Jurkat, Clone E6-1 (cell line): ENCODE data around the gene BARX1.
"Not testable (repeated sequence)": the region's sequence is repeated elsewhere in the genome, so short reads cannot be mapped to it uniquely, and the experiment has no call there.

Experiments used
- DNase-seq: peaks from one replicate; pipeline ENCODE4 v3.0.0-alpha.2; 2011; ENCODE audit warnings: low read depth, low spot score
- H3K4me3 ChIP-seq: 2 replicates; pipeline ENCODE4 v1.5.1; 2011; ENCODE audit warnings: mild to moderate bottlenecking, low read length, control low read depth, moderate library complexity

BARX1 gene

DNA sequence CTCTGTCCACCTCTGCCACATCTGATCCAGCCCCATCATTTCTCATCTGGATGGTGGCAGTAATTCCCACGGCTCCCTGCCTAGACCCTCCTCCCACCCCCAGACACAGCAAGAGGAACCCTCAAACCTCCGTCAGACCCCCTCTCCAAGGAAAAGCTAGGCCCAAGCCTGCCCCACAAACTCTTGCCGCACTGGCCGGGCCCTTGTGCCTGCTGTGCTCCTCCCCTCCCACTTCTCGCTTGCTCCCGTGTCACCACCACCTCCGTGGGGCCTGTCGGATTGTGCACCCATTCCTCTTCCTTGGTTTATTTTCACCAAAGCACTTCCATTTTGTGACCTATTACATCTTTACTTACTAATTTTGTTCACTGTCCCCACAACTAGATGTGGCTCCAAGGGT lies 14.2 kb downstream of the BARX1 start:
- no peak for DNase-seq
- no peak overlapping the region for H3K4me3 ChIP-seq

DNA sequence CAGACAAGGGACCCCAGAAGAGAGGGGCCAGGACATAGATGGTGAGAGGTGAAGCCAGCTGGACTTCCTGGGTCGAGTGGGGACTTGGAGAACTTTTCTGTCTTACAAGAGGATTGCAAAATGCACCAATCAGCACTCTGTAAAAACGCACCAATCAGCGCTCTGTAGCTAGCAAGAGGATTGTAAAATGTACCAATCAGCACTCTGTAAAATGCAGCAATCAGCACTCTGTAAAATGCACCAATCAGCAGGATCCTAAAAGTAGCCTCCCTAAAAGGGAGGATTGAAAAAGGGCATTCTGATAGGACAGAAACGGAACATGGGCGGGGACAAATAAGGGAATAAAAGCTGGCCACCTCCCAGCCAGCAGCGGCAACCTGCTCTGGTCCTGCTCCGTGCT lies 15.6 kb downstream of the BARX1 start:
- not testable (repeated sequence) for H3K4me3 ChIP-seq, DNase-seq

DNA sequence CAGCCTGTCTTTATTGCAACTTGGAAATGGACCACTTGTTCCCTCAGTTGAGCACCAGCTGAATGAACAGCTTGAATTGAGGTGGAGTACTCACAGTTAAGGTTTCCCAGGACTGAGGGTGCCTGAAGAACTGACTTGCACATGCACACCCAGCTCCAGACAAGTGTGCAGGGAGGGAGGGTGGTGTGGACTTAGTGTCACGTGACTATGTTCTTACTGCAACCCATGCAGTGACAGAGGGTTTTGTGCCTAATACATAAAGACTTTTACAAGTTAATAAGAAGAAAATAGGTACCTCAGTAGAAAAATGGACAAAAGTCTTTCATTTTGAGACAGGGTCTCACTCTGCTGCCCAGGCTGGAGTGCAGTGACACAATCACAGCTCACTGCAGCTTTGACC lies 18.0 kb downstream of the BARX1 start:
- H3K4me3 ChIP-seq: no peak overlapping the region
- DNase-seq: no peak

DNA sequence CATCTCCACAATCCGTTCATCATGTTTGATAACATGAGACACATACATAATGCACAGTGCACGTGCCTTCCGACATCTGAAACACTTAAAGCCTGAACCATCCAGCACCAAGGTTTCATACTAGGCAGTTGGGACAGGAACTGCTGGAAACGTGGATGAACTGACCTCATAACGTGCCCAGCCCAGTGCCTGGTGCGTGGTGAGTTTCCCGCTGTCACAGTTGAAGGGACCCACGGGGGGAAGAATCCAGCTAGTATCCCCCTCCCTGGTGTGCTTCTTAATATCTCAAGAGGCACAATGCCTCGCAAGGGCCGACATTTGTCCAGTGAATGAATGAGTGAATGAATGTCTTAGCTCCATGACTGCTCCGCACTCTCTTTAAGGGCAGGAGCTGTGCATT lies 23.2 kb downstream of the BARX1 start:
- DNase-seq: no peak
- H3K4me3 ChIP-seq: no peak overlapping the region

DNA sequence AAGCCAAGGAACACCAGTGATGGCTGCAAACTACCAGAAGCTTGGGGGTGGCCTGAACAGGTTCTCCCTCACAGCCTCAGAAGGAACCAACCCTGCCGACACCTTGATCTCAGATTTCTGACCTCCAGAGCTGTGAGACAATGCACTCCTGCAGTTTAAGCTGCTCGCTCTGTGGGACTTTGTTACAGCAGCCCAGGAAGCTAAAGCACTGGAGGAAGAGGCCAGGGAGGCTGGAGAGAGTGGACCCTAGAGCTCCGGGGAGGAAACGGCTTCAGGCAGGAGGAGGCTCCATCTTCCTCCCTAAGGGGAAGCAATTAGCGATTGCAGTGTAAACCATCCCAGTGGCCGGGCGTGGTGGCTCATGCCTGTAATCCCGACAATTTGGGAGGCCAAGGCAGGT lies 25.1 kb downstream of the BARX1 start:
- H3K4me3 ChIP-seq: no peak overlapping the region
- no peak for DNase-seq

DNA sequence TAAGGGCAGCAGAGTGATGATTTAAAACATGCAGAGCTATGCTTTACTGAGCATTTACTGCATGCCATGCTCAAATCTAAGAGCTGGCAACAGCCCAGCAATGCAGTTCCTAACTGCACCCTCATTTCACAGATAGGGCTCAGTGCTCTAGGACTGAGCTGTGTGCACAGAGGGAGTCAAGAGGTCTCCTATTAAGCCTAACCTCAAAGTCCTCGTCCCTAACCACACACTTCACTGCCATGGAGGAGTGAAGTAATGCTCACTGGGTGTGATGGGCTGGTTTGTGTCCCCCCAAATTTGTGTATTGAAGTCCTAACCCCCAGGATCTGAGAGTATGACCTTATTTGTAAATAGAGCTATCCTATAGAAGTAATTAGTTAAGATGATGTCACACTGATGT lies 25.9 kb downstream of the BARX1 start:
- DNase-seq: no peak
- no peak overlapping the region for H3K4me3 ChIP-seq

DNA sequence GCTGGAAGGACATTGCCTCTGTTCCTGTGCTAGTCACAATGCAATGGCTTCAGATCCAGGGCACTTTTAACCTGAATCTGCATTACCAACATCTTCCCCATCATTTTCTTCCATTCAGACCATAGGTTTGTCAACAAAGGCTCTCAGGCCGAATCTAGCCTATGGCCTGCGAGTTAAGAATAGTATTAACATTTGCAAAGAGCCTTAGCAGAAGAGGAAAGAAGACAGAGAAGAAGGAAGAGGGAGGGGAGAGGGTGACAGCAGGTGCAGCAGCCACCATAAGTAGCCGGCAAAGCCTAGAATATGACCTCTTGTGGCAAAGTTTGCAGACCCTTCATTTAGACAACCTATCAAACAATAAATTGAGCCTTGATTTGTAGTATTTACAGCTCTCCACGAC lies 32.6 kb downstream of the BARX1 start:
- DNase-seq: no peak
- H3K4me3 ChIP-seq: no peak overlapping the region

DNA sequence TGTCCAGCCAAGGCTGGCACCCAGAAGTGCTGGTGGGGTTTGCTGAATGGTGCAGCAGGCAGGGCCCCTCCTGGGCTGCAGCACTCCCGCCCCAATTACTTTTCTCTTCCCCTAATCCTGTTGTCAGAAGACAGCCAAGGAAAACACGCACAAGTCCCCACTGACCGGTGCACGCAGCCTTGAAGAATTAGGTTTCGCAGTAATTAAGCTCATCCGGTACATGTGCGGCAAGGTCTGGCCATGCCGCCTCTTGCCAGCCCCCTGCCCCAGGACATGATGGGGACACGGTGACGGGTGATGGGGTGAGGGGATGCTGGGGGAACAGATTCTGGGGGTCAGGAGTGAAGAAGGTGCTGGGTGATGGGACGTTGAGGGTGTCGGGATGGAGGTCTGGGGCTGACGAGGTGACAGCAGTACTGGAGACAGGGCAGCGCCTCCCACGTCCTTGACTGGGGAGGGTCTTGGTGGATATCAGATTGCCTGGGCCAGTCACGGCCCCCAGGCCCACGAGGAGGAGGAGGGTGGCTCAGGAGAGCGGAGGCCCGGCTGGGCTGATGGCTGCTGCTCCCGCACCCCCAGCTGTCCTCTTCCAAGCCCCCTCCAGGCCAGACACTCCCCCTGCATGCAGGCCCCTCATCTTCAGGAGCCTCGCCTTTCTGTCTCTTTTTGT lies 34.9 kb downstream of the BARX1 start:
- no peak for DNase-seq
- H3K4me3 ChIP-seq: no peak overlapping the region

DNA sequence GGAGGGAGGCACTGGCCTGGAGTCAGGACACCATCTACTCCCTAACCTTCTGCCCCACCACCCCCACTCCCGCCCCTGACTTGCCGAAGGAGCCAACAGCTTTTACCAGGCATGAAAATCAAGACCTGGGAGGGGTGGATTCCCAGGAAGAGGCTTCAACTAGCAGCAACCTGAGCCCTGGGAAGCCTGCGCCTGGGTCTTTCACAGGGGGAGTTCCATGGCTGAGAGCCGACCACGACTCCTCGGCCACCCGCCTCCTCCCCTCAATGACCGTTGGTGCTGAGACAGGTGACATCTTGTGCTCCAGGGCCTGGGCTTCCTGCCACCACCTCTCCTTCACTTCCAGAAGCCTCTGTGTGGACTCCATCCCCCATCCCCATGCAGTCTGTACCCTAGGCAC lies 37.1 kb downstream of the BARX1 start:
- DNase-seq: no peak

DNA sequence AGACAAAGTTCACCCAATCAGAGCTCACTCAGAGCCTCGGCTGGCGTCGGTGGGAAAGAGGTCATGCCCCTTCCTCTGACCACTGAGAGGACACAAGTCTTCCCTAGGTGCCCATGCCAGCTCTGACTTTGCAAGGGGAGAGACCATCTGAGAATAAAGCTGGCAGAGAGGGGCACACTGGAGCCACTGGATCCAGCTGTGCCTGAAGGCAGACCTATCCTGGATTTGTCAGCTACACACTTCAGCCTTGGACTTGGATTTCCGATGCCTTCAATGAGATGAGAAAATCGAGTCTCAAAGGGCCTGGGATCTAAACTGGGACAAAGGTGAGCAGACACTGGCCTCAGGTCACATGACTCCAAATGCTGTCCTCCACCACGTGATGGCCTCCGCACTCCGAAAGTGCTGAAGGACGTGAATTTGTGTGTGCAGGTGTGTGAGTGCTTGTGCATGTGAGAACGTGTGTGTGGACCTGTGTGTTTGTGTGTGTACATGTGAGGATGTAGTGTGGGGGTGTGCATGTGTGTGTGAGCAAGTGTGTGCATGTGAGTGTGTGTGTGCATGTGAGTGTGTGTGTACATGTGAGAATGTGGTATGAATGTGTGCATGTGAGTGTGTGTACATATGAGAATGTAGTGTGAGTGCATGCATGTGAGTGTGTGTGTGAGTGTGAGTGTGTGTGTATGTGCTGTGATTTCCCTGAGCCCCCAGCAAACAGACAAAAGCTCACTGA lies 37.9 kb downstream of the BARX1 start:
- no peak overlapping the region for H3K4me3 ChIP-seq
- no peak for DNase-seq

More for the DNA sequence above, 37.1 kb downstream of the BARX1 start:
- no peak overlapping the region for H3K4me3 ChIP-seq

DNA sequence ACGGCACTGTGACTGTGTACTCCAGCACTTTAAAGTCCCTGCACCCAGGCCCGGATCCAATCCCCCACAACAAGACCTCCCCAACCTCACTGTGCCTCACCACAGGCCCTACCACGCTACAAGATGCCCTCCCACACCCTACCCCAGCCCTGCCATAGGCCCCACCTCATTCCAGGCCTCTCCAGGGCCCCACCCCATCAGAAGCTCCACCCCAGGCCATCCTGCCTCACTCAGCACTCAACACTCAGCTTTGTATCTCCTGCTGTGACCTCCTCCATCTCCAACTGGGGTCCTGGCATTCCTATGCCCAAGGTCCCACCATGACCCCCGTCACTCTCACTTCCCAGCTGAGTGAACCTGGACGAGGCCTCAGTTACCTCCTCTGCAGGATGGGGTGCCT lies 38.8 kb downstream of the BARX1 start:
- DNase-seq: peak; percentile 3

DNA sequence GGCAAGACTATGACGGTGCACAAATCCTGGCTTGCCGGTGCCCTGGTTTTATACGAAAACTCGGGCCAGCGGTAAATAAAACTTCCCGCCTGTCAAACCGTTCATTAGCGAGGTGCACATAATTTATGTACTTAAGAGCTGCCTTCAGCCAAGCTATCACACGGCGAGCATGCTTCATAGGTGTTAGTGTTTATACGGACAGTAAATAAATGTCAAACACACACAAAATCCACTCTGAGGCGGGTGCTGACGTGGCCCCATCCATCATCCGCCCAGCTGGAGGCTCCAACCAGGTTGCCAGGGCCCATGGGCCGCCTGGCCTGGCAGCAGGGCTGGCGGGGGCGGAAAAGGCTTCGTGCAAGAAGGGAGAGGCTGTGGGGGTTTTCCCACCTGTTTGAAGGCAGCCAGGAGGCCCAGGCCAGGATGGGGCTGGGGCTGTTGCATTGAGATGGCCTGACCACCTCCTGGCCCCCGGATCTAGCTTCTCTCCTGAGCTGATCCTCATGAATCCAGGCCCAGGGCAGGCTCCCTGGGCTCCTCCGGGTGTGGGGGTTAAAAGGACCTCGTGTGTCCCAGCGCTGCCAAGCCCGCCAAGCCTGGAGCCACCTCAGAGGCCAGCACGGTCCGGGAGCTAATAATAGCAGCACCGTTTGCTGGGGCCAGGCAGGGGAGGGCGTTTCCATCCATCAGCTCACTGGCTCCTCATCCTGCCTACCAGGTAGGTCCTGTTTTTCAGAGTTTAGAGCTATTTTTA lies 43.2 kb downstream of the BARX1 start:
- no peak for DNase-seq
- no peak overlapping the region for H3K4me3 ChIP-seq

More for the DNA sequence above, 38.8 kb downstream of the BARX1 start:
- no peak overlapping the region for H3K4me3 ChIP-seq

DNA sequence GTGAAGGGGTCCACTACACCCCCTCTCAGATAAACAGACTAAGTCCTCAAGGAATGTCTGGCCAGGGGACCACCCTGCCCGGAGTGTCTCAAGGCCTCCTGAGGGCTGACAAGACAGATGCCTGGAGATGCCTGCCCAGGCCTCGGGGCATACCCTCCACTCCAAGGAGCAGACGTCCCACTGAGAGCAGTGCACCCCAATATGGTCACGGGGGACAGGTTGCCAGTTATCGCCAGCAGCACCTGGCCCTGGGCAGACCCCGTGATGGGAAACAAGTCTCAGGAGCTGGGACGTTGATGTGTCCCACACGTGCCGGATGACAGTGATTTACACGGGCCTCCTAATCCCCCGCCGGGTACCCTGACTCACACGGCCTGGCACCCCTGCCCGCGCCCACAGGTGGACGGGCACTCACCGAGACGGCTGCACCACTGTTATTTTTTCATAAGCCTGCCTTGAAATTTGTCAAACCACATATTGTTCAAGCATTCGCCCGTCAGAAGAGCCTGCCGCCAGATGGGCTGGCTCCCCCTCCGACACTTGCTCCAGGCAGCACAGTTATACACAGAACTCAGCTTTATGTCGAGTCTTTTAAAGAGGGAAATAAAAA lies 43.9 kb downstream of the BARX1 start:
- no peak overlapping the region for H3K4me3 ChIP-seq
- DNase-seq: no peak

DNA sequence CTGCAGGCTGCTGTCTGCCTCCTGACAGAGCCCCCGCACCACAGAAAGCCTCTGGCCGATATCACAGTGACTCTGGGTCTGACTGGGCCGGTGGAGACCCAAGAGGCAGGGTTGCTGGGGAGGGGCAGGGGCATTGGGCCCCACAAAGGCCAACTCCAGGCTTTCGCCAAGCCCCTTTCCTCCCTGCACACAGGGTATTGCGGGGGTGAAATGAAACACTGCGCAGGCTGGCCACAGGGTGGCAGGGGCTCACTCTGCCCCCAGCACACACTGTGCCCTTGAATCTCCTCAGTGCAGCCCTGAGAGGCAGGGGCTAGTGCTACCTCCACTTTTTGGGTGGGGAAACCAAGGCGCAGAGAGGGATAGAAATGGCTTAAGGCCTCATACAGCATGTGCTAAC lies 44.6 kb downstream of the BARX1 start:
- no peak for DNase-seq
- H3K4me3 ChIP-seq: no peak overlapping the region

DNA sequence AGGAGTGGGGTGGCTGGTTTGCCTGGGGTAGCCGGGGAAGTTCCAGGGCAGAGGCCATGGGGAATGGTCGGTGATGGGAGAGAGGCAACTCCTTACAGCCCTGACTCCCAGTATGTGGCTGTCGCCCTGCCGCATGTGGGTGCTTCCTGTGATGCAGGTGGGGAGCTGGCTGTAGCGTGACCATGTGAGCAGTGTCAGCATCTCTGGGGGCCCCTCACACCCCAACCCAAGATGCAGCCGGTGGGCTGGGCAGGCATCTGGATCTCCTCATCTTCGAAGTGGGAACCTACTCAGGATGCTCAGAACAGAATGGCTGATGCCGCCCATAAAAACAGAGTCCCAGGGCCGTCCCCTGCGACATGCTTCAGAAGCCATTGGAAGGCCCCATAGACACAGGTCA lies 45.0 kb downstream of the BARX1 start:
- DNase-seq: no peak
- no peak overlapping the region for H3K4me3 ChIP-seq

DNA sequence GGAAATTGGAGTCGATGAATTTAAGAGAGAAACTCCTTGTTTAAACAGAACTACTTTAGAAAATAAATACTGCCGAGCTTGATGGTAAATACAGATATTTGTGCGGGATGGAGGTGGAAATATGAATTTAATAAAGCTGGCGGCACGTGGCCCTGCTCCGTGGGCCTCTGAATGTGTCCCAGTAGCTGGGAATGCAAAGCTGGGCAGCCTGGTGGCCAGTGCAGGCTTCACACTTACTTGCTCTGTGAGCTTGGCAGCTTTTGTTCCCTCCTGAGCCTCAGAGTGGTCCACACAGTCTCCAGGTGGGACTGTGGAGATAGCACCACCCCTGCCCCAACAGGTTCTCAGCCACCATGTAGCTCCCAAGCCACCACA lies 45.9 kb downstream of the BARX1 start:
- DNase-seq: no peak
- no peak overlapping the region for H3K4me3 ChIP-seq

DNA sequence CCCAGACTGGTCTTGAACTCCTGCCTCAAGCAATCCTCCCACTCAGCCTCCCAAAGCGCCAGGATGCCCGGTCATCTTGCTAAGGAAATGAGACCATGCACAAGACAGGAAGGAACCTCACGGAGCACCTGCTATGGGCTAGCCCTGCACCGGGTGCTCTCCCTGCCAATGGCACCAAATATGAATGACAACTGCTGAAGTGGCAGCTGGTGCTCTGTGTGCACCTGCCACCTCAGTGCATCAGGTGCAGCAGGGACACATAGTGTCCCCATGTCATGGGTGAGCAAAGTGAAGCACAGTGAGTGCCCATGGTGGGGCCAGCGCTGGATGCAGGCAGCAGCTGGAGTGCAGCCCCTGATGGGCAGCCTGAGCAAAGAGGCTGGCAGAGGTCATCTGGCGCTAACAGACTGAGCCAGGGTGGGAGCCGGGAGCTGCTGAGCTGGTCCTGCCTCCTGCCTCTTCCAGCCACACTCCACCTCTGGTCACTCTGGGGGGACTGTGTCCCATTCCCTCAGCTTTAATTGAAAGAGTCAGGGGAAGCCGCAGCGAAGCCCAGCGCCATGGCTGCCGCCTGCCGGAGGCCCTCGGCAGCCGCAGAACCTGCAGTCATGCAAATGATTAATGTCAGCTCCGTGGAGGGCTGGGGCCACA lies 46.4 kb downstream of the BARX1 start:
- no peak for DNase-seq

DNA sequence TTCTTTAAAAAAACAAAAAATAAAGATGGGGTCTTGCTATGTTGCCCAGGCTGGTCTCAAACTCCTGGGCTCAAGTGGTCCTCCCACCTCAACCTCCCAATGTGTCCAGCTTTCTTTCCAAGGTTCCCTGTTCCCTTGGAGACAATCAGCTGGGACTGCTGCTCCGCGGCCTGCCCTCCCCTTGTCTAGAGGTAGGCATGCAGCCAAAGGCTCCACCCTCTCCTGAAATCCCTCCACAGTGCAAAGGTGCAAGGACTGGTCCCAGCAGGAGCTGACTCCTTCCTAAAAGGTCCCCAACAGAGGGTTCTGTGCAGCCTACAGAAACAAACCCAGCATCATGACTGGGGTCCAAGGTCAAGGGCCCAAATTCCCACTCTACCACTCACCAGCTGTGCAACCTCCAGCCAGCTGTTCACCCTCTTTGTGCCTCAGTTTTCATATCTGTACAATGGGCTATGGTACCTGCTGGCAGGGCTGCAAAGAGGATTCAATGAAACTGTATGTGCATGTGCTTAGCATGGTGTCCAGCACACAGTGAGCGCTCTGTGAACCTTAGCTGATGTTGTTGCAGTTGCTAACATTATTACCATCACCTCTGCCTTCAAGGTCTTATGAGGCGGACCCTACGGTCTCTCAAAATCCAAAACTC lies 47.5 kb downstream of the BARX1 start:
- DNase-seq: no peak
- no peak overlapping the region for H3K4me3 ChIP-seq

More for the DNA sequence above, 46.4 kb downstream of the BARX1 start:
- H3K4me3 ChIP-seq: no peak overlapping the region
